Measurements from ENCODE around the gene ABCC1. TPM values are rescaled to one million over a fixed set of nuclear protein-coding genes. Genes with fewer than 3 reads are reported as not detected.

The ABCC1 gene
- total RNA-seq, 1 experiment from 2014 or later = 139 TPM

- Histone ChIP-seq H2AFZ (no peak overlapping the region), H3K9me3 (ENCODE audit: insufficient read depth, low read depth) (no peaks in the 10 kb centered on the region), H3F3A (ENCODE audit: insufficient read depth, low read depth) (peaks cover 3% of the 10 kb centered on the region; the same call in 1 of the 2 replicates), H3K4me1 (replicated peaks; ENCODE audit: insufficient read depth) (no peaks in the 10 kb centered on the region), H3K27me3 (ENCODE audit: insufficient read depth, low read depth) (no peaks in the 10 kb centered on the region), H3K9me2 (ENCODE audit: insufficient read depth) (no peaks in the 10 kb centered on the region), H3K4me3 (no peak overlapping the region), H3K4me2 (no peak overlapping the region), H4K20me1 (ENCODE audit: insufficient read depth) (peaks cover 16% of the 10 kb centered on the region), H3K27ac (no peak overlapping the region), H3K79me2 (ENCODE audit: low read depth) (no peaks in the 10 kb centered on the region), H3K36me3 (ENCODE audit: low read depth) (peaks cover 18% of the 10 kb centered on the region; the same call in 1 of the 2 replicates)
- BruUV-seq (replicated peaks) = no TSS peak
- intact Hi-C loops (cut with micrococcal nuclease; ENCODE audit: unreplicated experiment) = no loop called here
- CTCF ChIA-PET = no interaction called here
- DNase-seq = no peak
- POLR2A ChIA-PET (ENCODE audit: unreplicated experiment) = no interaction called here
- TF ChIP-seq, protein P1, sequence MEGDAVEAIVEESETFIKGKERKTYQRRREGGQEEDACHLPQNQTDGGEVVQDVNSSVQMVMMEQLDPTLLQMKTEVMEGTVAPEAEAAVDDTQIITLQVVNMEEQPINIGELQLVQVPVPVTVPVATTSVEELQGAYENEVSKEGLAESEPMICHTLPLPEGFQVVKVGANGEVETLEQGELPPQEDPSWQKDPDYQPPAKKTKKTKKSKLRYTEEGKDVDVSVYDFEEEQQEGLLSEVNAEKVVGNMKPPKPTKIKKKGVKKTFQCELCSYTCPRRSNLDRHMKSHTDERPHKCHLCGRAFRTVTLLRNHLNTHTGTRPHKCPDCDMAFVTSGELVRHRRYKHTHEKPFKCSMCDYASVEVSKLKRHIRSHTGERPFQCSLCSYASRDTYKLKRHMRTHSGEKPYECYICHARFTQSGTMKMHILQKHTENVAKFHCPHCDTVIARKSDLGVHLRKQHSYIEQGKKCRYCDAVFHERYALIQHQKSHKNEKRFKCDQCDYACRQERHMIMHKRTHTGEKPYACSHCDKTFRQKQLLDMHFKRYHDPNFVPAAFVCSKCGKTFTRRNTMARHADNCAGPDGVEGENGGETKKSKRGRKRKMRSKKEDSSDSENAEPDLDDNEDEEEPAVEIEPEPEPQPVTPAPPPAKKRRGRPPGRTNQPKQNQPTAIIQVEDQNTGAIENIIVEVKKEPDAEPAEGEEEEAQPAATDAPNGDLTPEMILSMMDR (conservative IDR thresholded peaks at IDR 0.05) = no peak
- TF ChIP-seq EZH2 (IDR thresholded peaks at IDR 0.05; ENCODE audit: low read depth) = no peak
These were observed 191.7 kb downstream of the ABCC1 start for GRCh38 chr16:16141141-16141540.

- intact Hi-C loops (cut with micrococcal nuclease; ENCODE audit: unreplicated experiment) = no loop called here
- no peaks in the 10 kb centered on the region for H3K4me1 ChIP-seq (replicated peaks; ENCODE audit: insufficient read depth)
- no peaks in the 10 kb centered on the region for H3K9me3 ChIP-seq (ENCODE audit: insufficient read depth, low read depth)
- no peak overlapping the region for H3K27ac ChIP-seq
- BruUV-seq (replicated peaks) = no TSS peak
- no peak for DNase-seq
- ChIA-PET POLR2A (ENCODE audit: unreplicated experiment) (no interaction called here), CTCF (no interaction called here)
- no peaks in the 10 kb centered on the region for H3K79me2 ChIP-seq (ENCODE audit: low read depth)
- H4K20me1 ChIP-seq (ENCODE audit: insufficient read depth) = peaks cover 16% of the 10 kb centered on the region
- no peak overlapping the region for H3K4me2 ChIP-seq
- no peak overlapping the region for H3K4me3 ChIP-seq
- peaks cover 14% of the 10 kb centered on the region; the same call in 1 of the 2 replicates for H3K36me3 ChIP-seq (ENCODE audit: low read depth)
- H3K9me2 ChIP-seq (ENCODE audit: insufficient read depth) = no peaks in the 10 kb centered on the region
- H3F3A ChIP-seq (ENCODE audit: insufficient read depth, low read depth) = peaks cover 8% of the 10 kb centered on the region; the same call in 1 of the 2 replicates
- H2AFZ ChIP-seq = no peak overlapping the region
- TF ChIP-seq EZH2 (IDR thresholded peaks at IDR 0.05; ENCODE audit: low read depth) = no peak
- TF ChIP-seq, protein P1 (conservative IDR thresholded peaks at IDR 0.05) = no peak
- H3K27me3 ChIP-seq (ENCODE audit: insufficient read depth, low read depth) = no peaks in the 10 kb centered on the region
These were observed 192.5 kb downstream of the ABCC1 start for GRCh38 chr16:16141784-16142396.

- Histone ChIP-seq H3K27ac (no peak overlapping the region), H3K36me3 (ENCODE audit: low read depth) (peaks cover 7% of the 10 kb centered on the region; the same call in 1 of the 2 replicates), H3F3A (ENCODE audit: insufficient read depth, low read depth) (peaks cover 17% of the 10 kb centered on the region; the same call in 1 of the 2 replicates), H4K20me1 (ENCODE audit: insufficient read depth) (peaks cover 16% of the 10 kb centered on the region), H2AFZ (no peak overlapping the region), H3K4me1 (replicated peaks; ENCODE audit: insufficient read depth) (no peaks in the 10 kb centered on the region), H3K9me3 (ENCODE audit: insufficient read depth, low read depth) (no peaks in the 10 kb centered on the region), H3K4me2 (no peak overlapping the region), H3K27me3 (ENCODE audit: insufficient read depth, low read depth) (no peaks in the 10 kb centered on the region), H3K9me2 (ENCODE audit: insufficient read depth) (no peaks in the 10 kb centered on the region), H3K4me3 (no peak overlapping the region), H3K79me2 (ENCODE audit: low read depth) (no peaks in the 10 kb centered on the region)
- POLR2A ChIA-PET (ENCODE audit: unreplicated experiment) = no interaction called here
- intact Hi-C loops (cut with micrococcal nuclease; ENCODE audit: unreplicated experiment) = no loop called here
- no peak for TF ChIP-seq EZH2 (IDR thresholded peaks at IDR 0.05; ENCODE audit: low read depth)
- TF ChIP-seq, protein P1 (conservative IDR thresholded peaks at IDR 0.05) = peak; percentile 45; the same call in 1 of the 2 replicates
- no peak for DNase-seq
- CTCF ChIA-PET = interaction anchor here (0.6 kb wide), 1 partner anchor 125 kb away, joined by 3 read pairs; no protein-coding TSS in a partner anchor
- BruUV-seq (replicated peaks) = no TSS peak
These were observed 193.8 kb downstream of the ABCC1 start for GRCh38 chr16:16143038-16143763.
